Activated naive CD4-positive, alpha-beta T cell treated with Interleukin-2 at 50 U/mL for 16 hours (primary cell): ENCODE measurements around the gene GNB1L.
"Not testable (repeated sequence)": the region's sequence is repeated elsewhere in the genome, so short reads cannot be mapped to it uniquely, and the experiment has no call there.

Source experiments
- DNase-seq: peaks from one replicate; pipeline ENCODE4 v3.0.0-alpha.2; 2020

The GNB1L gene

DNA sequence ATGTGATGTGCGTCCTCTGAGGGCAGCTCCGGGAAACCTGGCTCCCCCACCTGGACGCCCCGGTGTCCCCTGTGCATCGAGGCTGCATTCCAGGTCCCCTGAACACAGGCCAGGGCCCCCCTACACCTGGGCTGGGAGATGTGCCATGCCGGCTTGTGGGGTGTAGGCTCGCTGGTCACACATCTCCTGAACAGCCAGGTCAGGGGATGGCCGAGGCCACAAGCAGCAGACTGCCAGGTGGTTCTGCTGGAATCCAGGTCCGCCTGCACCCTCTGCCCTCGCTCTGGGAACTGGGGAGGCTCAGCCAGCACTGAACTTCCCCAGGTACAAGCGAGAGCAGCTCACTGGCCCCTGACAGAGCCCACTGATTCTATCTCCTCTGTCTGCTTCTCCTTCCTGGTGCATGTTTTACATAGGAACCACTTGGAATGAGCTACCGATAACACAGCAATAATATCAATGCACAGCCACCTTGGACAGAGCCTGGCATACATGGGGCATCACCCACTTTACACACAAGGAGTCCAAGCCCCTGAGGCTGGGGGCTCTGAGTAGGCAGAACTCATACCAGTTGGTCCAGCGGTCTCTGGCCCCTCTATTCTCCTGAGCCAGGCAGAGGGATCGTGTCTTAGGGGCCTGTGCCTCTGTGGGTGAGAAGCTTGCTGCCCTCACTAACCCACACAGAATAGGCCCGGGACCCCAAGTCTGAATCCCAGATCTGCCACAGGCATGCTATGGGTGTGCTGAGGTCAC lies 47.3 kb downstream of the GNB1L start:
- no peak for DNase-seq

GRCh38 chr22:19806213-19807160 lies 48.2 kb downstream of the GNB1L start:
- DNase-seq, result no peak

- no peak for DNase-seq
Measured at GRCh38 chr22:19805821-19806212, 48.9 kb downstream of the GNB1L start.

DNA sequence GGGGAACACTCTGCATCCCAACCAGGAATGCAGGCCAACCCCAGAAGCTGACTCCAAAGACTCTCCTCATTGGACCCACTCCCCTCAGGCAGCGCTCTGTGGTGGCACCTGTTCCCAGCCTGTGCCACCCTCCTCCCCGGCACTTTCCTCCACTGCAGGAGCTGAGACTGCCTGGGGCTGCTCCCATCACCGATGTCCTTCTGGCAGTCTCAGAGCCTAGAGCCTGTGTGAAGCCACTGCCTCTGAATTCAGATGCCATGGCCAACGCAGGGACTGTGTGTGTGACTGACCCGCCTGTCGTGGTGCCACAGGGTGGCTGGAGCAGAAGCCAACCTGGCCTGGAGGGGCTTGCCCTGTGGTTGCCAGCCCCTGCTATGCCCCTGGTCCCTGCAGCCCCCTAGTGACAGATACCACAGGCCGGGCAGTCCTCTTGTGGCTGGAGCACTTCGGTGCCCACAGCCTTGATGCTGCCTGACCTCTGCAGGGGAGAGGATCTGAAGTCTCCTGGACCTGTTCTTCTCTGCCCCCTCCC lies 50.9 kb downstream of the GNB1L start:
- no peak for DNase-seq

DNA sequence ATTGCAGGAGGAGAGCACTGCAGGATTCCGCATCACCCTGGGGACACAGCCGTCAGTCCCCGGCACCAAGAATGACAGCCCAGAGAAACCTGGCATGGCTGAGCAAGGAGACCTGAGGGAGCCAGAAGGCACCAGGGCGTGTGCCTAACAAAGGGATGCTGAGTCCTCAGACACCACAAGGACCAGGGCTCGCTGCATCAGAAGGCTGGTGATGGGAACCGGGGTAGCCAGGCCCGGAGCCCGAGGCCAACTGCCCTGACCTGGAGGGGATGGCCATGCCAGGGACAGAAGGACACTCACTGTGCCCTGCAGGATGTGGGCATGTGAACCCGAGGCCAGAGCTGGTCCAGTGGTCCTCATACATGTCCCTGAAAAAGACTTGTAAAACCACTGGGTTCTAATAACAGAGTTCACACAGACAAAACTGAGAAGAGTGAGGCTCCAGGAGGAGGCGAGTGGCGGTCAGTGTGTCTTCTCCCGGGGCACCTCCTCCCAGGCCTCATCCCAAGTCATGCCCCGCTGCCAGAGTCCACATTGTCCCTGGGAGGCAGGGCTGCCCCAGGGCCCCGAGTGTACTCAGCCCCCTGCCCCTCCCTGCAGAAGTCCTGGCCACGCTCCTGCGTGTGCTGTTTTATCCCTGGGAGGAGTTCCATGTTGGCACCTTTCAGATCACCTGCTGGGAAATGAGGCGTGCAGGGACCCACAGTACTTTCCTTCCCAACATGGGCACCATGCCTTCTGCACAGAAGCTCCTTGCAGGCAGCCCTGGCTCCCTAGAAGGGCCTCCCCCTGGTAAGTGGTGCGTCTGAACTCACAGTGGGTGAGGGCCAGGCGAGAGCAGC lies 51.6 kb downstream of the GNB1L start:
- DNase-seq, result no peak

- DNase-seq, result no peak
Measured at GRCh38 chr22:19802001-19802893, 52.4 kb downstream of the GNB1L start.

- DNase-seq, result no peak
Measured at GRCh38 chr22:19801340-19802000, 53.2 kb downstream of the GNB1L start.

DNA sequence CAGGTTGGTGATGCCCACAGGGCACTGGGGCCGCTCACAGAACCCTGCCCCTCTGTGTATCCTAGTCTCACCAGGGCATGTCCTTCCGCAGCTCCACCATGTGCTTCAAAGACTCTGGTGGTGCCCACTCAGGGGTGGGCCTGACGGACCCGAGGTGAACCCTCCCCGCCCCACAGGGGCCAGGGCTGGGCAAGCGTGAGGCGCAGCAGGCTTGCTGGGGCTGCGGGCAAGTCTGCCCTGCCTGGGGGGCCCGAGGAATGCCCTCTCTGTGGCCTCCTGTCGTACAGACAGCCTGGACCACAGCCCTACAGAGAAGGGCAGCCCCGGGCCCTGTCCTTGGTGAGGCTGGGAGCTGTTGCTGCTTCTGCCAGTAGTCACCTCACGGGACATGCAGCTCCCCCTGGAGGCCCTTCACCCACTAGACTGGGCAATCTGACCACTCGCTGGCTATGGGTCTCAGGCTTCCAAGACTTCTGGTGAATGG lies 53.9 kb downstream of the GNB1L start:
- no peak for DNase-seq

GRCh38 chr22:19800306-19800705 lies 54.4 kb downstream of the GNB1L start:
- no peak for DNase-seq

DNA sequence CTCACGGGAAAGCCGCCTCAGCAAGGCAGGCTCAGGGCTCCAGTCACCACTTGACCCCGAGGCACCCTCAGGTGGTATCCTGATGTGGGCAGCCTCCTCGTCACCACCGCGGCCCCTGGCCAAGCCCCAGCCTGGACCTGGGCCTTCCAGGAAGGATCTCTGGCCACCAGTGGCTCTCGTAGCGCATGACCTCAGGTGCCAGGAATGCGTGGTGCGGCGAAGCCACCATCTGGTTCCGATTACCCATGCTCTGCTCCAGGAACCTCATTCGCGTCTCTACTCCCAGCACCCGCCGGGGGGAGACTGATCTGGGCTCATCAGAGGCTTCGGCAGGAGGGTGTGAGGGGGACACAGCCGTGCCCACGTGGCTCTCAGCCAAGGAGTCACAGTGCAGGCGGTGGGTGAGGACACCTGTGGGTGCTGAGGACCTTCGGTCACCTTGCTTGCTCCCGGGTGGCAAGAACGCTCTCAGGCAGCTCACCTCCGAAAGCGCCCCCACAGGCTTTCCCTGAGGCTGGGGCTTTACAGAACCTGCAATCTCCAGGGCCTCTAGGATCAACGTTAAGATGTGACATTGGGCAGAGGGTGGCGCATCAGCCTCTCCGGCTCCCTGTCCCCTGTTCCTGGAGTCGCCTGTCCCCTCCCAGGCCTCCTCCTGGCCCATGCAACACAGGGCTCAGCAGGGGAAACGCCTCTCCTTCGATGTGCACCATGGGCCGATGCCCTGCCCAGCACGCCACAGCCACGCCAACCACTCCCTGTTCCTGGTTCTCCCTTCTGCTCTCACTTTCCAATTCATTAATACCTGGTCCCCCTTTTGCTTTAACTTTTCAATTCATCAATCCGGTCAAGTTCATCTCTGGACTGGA lies 55.1 kb downstream of the GNB1L start:
- no peak for DNase-seq

GRCh38 chr22:19798891-19799293 lies 55.8 kb downstream of the GNB1L start:
- no peak for DNase-seq

GRCh38 chr22:19798003-19798665 lies 56.5 kb downstream of the GNB1L start:
- DNase-seq, result no peak

DNA sequence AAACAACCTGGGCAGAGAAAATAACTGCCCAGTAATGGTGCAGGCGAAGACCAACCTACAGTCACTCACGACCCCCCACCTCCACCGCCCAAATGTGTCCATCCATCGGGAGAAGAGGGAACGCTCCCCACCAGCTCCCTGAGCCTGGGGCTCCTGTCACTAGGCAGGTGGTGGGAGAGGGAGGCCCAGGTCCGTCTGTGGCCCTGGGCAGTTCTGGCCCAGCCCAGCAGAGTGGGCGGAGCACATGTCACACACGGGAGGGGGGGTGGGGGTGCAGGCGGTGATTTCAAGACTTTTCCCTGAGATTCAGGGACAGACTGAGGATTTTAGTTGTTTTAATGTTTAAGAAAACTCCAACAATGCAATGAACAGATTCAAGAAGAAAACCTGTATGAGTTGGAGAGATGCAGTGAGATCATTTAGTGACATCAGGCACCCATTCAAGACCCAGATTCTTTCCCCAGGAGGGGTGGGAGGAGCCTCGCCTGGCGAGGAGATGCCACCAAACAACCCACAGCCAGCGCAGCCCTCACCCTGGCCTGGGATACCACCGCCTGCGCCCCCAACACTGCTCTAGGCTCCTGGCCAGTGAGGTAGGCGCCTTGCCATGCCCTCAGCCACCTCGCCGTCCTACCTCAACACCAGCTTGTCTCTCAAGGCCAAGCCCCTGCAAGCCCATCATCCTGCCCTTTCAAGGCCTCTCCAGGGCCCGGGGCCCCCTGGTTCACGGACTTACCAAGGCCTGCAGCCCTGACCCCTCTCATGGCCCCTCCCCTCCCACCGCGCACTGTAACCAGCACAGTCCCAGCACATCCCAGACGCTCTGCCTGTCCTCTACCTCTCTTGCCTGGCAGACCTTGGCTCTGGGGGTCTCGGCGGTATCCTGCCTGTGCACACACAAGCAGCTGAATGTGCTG lies 57.3 kb downstream of the GNB1L start:
- no peak for DNase-seq

DNA sequence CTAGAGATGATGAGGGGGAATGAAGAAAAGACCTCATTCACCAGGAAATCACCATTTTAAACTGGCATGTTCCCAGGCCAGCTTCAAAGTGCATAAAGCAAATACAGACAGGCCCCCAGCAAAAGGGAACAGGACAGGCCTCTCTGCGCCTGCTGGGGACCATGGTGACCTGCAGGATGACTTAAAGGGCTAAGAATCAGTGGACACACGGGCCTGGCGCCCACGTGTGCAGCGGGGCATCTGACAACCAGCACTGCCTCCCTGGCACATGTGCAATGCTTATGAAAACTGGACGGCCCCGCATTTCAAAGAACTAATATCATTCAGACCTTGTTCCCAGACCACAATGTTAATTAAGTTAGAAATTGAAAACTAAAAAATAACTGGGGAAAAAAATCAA lies 58.5 kb downstream of the GNB1L start:
- no peak for DNase-seq

DNA sequence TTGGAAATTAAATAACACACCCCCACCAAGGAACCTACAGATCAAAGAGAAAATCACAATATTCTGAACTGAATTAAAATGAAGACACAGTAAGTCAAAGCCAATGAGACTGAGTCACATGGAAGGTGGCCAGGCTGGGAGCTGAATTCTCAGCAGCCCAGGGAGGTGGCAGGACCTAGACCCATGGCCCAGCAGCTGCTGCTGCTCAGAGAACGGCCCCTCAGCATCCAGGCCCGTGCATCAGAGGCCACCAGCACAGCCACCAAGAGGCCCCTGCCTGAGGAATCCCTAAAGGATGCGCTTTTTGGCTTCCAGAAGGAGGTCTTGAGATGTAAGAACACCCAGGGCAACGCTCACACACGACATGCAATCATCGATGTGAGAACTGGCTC lies 59.1 kb downstream of the GNB1L start:
- DNase-seq, result no peak

DNA sequence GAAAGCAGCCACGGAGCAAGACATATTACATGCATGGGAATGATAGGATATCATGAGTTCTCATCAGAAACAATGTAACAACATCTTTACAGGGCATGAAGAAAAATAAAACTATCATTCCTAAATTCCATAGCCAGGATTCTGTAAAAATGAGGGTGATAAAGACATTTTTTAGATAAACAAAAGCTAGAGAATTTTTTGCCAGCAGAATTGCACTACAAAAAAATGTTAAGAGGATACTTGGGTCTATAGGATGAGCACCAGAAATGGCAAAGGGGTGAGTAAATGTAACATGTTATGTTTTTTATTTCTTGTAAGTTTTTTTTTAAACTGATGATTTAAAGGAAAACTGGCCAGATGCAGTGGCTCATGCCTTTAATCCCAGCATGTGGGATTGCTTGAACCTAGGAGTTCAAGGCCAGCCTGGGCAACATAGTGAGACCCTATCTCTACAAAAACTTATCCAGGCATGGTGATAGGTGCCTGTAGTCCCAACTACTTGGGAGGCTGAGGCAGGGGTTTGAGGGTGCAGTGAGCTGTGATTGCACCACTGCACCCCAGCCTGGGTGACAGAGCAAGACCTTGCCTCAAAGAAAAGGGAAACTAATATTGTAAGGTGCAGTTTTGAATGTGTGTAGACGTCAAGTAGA lies 60.9 kb downstream of the GNB1L start:
- no peak for DNase-seq

DNA sequence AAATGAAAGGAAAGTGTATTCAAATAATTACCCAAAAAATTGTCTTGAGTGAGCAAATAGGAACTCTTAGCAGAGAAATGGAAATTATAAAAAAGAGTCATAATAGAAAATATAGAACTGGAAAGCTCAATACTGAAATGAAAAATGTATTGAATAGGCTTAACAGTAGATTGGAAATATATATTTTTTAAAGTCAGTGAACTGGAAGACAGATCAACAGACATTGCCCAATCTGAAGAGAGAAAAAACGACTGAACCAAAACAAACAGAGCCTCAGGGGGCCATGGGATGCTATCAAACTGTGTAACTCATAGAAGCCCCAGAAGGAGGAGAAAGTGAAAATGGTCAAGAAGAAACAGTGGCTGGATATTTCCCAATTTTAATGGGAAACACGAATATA lies 61.5 kb downstream of the GNB1L start:
- DNase-seq, result no peak

DNA sequence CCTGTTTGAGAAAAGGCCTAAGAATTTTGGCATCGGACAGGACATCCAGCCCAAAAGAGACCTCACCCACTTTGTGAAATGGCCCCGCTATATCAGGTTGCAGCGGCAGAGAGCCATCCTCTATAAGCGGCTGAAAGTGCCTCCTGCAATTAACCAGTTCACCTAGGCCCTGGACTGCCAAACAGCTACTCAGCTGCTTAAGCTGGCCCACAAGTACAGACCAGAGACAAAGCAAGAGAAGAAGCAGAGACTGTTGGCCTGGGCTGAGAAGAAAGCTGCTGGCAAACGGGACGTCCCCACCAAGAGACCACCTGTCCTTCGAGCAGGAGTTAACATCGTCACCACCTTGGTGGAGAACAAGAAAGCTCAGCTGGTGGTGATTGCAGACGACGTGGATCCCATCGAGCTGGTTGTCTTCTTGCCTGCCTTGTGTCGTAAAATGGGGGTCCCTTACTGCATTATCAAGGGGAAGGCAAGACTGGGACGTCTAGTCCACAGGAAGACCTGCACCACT lies 62.2 kb downstream of the GNB1L start:
- DNase-seq, result not testable (repeated sequence)
